ENCODE data around the gene AMDHD2.

DNA sequence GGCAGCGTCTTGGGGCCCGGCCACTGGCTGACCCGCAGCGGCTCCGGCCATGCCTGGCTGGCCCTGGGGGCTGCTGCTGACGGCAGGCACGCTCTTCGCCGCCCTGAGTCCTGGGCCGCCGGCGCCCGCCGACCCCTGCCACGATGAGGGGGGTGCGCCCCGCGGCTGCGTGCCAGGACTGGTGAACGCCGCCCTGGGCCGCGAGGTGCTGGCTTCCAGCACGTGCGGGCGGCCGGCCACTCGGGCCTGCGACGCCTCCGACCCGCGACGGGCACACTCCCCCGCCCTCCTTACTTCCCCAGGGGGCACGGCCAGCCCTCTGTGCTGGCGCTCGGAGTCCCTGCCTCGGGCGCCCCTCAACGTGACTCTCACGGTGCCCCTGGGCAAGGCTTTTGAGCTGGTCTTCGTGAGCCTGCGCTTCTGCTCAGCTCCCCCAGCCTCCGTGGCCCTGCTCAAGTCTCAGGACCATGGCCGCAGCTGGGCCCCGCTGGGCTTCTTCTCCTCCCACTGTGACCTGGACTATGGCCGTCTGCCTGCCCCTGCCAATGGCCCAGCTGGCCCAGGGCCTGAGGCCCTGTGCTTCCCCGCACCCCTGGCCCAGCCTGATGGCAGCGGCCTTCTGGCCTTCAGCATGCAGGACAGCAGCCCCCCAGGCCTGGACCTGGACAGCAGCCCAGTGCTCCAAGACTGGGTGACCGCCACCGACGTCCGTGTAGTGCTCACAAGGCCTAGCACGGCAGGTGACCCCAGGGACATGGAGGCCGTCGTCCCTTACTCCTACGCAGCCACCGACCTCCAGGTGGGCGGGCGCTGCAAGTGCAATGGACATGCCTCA is 48.3 kb upstream of the AMDHD2 start:
- TF ChIP-seq POLR2A (IDR thresholded peaks at IDR 0.05) (no peak), EP300 (IDR thresholded peaks at IDR 0.05) (no peak)

Data from ovary (tissue), 1 donor.